GM19397 (cell line): ENCODE measurements around the gene C16orf95.
A peak's percentile ranks its signal among the peaks of the same experiment; 100 is the strongest.
"Not testable (repeated sequence)": the region's sequence is repeated elsewhere in the genome, so short reads cannot be mapped to it uniquely, and the experiment has no call there.

Experiments used
- ATAC-seq: cut with Tn5 transposase; IDR thresholded peaks from one replicate; pipeline ENCODE4 v1.9.1; 2021; ENCODE audit warnings: mild to moderate bottlenecking, moderate library complexity; ENCODE audit not compliant: unreplicated experiment

The C16orf95 gene, protein sequence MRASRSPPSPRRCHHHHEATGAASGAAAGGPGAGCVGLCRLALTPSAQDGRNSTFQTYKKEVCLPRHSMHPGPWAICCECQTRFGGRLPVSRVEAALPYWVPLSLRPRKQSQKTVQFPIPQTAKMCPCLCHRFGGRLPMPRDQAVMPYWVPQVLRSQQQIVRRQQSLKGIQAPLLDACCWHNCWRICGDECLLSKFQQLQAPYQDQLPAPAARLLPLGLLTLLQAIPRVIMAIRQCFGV

DNA sequence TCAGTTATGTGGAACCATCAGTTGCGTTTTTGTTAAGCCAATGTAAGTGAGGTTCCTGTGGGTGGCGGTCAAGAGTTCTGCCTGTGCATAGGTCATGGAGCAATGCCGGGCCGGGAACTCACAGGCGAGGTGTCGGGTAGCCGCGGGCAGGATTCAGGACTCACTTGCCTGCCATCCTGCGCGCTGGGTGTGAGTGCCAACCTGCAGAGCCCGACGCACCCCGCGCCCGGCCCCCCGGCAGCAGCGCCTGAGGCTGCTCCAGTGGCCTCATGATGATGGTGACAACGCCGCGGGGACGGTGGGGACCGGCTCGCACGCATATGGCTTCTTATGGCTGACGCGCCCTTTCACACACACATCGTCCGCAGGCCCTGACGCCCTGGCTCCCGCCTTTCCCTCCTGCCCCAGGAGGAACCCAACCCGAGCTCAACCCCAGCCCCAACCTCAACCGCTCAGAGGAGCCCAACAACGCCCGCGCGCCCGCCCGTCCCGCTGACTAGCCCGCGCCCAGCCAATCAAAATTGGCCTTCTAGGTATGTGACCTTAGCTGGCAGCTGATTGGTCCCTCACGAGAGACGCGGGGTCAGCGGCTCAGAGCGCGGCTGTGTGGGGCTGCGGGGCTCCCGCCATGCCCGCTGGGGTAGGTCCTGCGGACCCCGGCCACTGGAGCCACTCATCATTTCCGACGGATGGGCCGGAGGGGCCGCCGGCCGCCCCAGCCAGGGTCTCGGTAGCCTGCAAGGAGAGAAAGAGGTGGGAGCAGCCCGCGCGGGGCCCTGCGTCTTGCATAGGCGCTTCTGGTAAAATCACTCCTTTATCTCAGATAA lies at the start of gene C16orf95:
Gene C16orf95 (minus strand): TSS at position 470 of the 827 bp plus-strand sequence. CDS start 150 bp downstream, at position 320.
- peak; percentile 93 for ATAC-seq

GRCh38 chr16:87366930-87367329 lies 49.7 kb upstream of the C16orf95 start:
- no peak for ATAC-seq

DNA sequence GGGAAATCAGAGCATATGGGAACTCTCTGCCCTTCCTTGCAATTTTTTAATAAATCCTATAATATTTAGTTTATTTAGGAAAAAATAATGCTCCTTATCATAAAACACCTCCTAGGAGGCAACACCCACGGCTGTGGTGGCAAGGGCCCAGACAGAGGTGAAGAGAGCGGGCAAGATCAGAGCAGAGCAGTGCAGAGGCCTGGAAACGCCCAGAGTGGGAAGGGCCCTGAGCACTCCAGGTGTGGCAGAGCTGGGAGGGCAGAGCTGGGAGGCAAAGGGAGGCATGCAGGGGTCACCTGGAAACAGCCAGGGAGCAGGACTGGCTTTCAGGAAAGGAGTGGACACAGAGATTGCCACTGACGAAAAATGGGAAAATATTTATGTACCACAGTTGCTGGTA lies 49.1 kb upstream of the C16orf95 start:
- ATAC-seq, result no peak

- no peak for ATAC-seq
Measured at GRCh38 chr16:87365021-87365713, 48.0 kb upstream of the C16orf95 start.

- ATAC-seq, result no peak
Measured at GRCh38 chr16:87363771-87364455, 46.7 kb upstream of the C16orf95 start.

DNA sequence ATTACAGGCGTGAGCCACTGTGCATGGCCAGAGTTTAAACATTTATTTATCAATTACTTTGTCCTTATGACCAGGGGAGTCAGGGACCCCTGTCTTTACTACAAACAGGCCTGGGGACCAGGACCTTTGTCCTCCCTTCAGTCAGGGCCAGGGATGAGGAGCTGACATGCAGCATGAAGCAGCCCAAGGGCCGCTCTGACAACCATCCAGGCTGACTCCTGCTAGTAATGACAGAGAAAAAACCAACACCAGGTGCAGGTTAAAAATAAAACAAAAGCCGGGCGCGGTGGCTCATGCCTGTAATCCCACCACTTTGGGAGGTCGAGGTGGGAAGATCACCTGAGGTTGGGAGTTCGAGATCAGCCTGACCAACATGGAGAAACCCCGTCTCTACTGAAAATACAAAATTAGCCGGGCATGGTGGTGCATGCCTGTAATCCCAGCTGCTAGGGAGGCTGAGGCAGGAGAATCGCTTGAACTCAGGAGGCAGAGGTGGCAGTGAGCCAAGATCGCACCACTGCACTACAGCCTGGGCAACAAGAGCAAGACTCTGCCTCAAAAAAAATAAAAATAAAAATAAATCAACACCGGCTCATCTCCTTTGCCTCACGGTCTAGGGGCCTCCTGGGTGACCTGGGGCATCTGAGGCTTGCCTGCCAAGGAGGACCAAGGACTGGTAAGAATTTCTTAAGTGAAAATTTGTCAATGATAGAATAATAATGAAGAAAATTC lies 45.8 kb upstream of the C16orf95 start:
- not testable (repeated sequence) for ATAC-seq

- ATAC-seq, result no peak
Measured at GRCh38 chr16:87361916-87362619, 44.9 kb upstream of the C16orf95 start.

GRCh38 chr16:87360862-87361610 lies 43.8 kb upstream of the C16orf95 start:
- ATAC-seq, result no peak

DNA sequence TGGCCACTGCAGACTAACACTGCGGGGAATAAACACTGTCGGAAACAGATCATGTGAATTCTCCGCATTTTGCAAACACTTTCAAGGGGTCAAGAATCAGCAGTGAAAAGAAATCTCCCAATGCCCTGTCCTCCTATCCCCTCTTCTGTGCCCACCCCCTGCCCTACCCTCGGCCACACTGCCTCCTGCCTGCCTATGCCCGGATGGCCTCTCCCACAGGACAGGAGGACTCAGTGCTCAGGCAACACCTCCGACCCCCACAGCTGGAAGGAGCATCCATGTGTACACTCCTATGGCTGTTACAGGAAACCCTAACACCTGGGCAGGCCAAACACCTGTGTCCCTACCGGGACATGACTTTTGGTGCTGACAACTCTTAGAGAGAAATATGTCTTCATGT lies 41.9 kb upstream of the C16orf95 start:
- no peak for ATAC-seq

DNA sequence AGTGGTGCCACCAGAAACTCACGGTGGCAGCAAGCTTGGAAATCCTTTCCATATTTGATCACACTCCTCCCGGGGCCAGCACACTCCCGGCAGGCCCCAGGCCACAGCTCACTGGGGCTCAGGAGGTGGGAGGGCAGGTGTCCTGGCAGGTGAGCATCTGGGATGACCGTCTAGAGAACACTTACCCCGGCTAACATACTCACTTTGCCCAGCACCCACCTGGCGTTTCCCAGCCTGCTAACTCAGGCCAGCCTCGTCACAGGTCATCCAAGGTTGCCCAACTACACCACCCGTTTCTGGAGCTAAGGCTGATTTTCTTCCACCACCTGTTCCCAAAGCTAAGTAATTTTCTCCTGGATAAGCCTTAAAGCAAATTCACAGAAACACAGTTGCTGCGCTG lies 41.5 kb upstream of the C16orf95 start:
- ATAC-seq, result no peak

DNA sequence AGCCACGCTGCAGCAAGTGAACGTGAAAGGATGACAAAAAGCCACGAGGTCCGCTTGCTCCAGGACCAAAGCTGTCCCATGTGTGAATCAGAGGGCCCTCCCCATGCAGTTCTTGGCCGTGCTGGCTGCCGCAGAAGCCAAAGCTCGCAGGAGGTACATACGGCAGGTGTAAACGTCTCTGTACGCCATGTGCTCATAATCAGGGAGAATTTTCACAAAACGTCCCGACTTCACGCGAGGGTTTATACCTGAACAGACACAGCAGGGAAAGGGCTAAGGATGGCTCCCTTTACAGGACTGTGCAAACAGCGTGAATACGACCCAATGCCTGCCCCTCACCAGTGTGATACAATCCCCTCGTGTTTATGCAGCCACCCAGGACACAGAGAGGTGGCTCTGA lies 41.1 kb upstream of the C16orf95 start:
- no peak for ATAC-seq

- no peak for ATAC-seq
Measured at GRCh38 chr16:87356491-87356853, 39.3 kb upstream of the C16orf95 start.

- no peak for ATAC-seq
Measured at GRCh38 chr16:87353613-87354012, 36.4 kb upstream of the C16orf95 start.

DNA sequence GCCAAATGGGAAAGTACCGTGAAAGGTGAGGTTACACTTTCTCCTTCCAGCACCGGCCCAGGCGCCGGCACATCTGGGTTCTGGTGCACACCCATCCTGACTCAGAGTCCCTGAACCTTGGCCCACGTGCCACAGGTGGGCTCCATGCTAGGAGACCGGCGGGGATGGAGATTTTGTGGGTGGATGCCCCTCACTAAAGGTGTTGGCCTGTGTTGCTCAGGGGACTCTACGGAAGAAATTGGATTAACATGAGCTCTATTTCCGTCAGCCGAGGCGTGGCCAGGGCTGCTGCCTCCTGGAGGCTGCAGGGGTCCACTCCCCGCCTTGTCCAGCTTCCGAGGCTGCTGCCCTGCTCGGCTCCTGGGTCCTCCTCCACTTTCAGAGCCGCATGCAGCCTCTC lies 35.6 kb upstream of the C16orf95 start:
- no peak for ATAC-seq

DNA sequence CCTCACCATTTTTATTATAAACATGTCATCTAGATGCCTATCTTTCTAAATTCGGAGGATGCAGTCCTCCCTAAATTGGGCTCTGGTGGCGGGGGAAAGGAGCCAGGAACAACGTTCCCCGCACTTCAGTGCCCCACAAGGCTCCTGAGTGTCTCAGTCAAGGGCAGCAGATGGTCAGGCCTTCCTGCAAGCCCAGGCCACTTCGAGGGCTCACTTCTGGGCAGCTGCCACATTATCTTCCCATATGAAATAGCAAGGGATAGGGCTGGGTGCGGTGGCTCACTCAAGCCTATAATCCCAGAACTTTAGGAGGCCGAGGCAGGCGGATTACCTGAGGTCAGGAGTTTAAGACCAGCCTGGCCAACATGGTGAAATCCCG lies 34.1 kb upstream of the C16orf95 start:
- ATAC-seq, result no peak

GRCh38 chr16:87350681-87351319 lies 33.6 kb upstream of the C16orf95 start:
- no peak for ATAC-seq

GRCh38 chr16:87350031-87350430 lies 32.8 kb upstream of the C16orf95 start:
- ATAC-seq, result no peak

GRCh38 chr16:87348616-87349157 lies 31.5 kb upstream of the C16orf95 start:
- ATAC-seq, result no peak
